ENCODE measurements around the gene AFF1.
A peak's percentile ranks its signal among the peaks of the same experiment; 100 is the strongest.
"Not testable (repeated sequence)": the region's sequence is repeated elsewhere in the genome, so short reads cannot be mapped to it uniquely, and the experiment has no call there.

The AFF1 gene

DNA sequence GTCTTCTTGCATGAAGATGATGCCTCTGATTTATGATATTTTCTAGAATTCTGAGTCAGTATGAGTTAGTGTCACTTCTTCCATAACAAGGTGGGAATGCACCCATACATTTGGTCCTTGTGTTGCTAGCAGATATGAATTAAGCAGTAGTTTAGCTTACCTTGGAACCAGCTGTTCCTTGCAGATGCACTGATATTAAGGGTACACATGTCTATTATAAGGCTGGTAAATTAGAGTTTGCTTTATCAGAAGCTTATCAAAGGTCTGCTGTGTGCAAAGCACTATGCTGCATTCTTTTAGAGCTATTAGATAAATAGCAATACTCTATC, 36.5 kb downstream of the AFF1 start:
- Mint-ChIP-seq H3K36me3 (peaks cover 3% of the 10 kb centered on the region), H3K4me3 (no peak overlapping the region), H3K9me3 (no peaks in the 10 kb centered on the region), H3K4me1 (peaks cover 15% of the 10 kb centered on the region), H3K27ac (no peak overlapping the region), H3K27me3 (no peaks in the 10 kb centered on the region)
- DNase-seq = no peak
- CTCF ChIA-PET = interaction anchor here (1.7 kb wide), 1 partner anchor 36 kb away, joined by 3 read pairs; the partner anchor contains the start of gene AFF1

DNA sequence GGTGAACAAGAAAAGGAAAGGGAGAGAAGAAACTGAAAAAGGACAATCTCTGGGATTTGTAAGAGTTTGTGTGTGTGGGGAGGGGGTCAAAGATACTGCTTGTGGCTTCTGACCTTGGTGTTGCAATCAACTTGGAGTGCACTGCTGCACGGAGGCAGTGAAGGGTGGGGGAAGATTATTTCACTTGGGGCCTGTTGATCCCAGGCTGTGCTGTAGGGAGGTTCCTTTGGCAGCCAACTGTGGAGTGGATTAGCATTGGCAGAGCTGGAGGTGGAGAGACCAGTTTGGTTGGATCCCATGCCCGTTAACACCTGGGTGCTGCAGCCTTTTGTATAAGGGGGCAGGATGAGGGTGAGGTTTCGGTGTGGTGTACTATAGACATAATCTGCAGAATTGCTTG, 38.2 kb downstream of the AFF1 start:
- H3K9me3 Mint-ChIP-seq = no peaks in the 10 kb centered on the region
- no peak for DNase-seq
- H3K27me3 Mint-ChIP-seq = no peaks in the 10 kb centered on the region
- peaks cover 3% of the 10 kb centered on the region for H3K36me3 Mint-ChIP-seq
- H3K4me1 Mint-ChIP-seq = peaks cover 25% of the 10 kb centered on the region
- H3K4me3 Mint-ChIP-seq = no peak overlapping the region
- no peak overlapping the region for H3K27ac Mint-ChIP-seq
- CTCF ChIA-PET = no interaction called here

DNA sequence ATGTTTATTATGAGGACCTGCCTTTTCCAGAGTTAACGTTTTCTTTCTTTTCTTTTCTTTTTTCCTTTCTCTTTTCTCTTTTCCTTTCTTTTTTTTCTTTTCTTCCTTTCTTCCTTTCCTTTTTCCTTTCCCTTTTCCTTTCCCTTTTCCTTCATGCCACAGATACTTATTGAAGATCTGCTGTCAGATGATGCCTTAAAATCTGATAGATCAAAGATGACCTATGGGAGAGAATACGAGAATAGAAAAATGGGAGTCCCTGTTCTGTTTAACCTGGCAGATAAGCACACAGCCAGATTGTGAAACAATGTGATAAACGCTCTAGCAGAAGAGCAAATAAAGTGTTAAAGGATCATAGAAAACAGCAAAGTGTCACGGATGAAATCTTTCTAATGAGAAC, 38.9 kb downstream of the AFF1 start:
- CTCF ChIA-PET = no interaction called here
- H3K27ac Mint-ChIP-seq = no peak overlapping the region

DNA sequence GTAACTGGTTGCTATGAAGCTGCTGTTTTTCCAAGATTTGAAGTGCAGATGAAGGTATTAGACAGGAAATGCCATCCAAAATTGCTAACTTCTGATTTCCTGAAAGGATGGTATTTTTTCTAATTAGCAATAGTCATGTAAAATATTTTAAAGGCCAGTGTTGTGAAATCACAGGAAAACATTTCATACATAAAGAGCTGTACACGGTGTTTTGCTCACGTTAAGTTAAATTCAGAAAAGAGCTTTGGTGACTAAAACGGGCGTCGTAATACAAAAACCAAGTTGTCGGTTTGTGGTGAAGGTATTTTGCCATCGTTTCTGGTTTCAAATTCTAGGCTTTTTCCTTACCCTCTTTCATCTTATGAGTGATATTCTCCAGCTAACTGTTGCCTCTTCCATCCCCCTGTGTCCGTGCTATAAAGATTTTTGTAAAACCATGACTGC, 39.8 kb downstream of the AFF1 start:
- no peaks in the 10 kb centered on the region for H3K9me3 Mint-ChIP-seq
- H3K27ac Mint-ChIP-seq = no peak overlapping the region
- H3K27me3 Mint-ChIP-seq = no peaks in the 10 kb centered on the region
- H3K4me1 Mint-ChIP-seq = peaks cover 25% of the 10 kb centered on the region
- peaks cover 3% of the 10 kb centered on the region for H3K36me3 Mint-ChIP-seq
- no peak overlapping the region for H3K4me3 Mint-ChIP-seq
- CTCF ChIA-PET = interaction anchor here (0.7 kb wide), 1 partner anchor 30 kb away, joined by 3 read pairs; no protein-coding TSS in a partner anchor
- DNase-seq = no peak

More for the DNA sequence above, 38.9 kb downstream of the AFF1 start:
- no peaks in the 10 kb centered on the region for H3K9me3 Mint-ChIP-seq
- no peaks in the 10 kb centered on the region for H3K27me3 Mint-ChIP-seq
- peaks cover 3% of the 10 kb centered on the region for H3K36me3 Mint-ChIP-seq
- no peak for DNase-seq
- H3K4me3 Mint-ChIP-seq = no peak overlapping the region
- peaks cover 25% of the 10 kb centered on the region for H3K4me1 Mint-ChIP-seq

DNA sequence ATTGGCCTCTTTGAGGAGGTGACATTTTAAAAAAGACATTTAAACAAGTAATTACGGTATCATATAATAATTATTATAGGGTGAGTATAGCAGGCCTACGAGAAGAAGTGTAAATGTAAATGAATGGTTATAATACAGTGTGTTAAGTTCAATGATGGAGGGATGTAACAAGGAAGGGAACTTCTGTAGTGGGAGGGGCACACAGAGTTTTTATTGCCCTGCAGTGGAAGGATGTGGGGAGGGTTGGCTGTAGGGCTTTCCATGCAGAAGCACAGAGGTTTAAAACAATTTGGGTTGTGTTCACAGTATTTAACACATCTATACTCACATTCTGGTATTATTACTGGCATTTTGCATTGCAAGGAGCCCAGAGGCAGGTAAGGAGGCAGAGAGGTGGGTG, 41.1 kb downstream of the AFF1 start:
- H3K27ac Mint-ChIP-seq = no peak overlapping the region
- H3K27me3 Mint-ChIP-seq = no peaks in the 10 kb centered on the region
- CTCF ChIA-PET = interaction anchor here (0.6 to 0.7 kb wide), 2 partner anchors 37 to 64 kb away, joined by 3 read pairs; no protein-coding TSS in a partner anchor
- no peaks in the 10 kb centered on the region for H3K9me3 Mint-ChIP-seq
- no peak for DNase-seq
- H3K4me1 Mint-ChIP-seq = peaks cover 25% of the 10 kb centered on the region
- no peak overlapping the region for H3K4me3 Mint-ChIP-seq
- H3K36me3 Mint-ChIP-seq = no peaks in the 10 kb centered on the region

DNA sequence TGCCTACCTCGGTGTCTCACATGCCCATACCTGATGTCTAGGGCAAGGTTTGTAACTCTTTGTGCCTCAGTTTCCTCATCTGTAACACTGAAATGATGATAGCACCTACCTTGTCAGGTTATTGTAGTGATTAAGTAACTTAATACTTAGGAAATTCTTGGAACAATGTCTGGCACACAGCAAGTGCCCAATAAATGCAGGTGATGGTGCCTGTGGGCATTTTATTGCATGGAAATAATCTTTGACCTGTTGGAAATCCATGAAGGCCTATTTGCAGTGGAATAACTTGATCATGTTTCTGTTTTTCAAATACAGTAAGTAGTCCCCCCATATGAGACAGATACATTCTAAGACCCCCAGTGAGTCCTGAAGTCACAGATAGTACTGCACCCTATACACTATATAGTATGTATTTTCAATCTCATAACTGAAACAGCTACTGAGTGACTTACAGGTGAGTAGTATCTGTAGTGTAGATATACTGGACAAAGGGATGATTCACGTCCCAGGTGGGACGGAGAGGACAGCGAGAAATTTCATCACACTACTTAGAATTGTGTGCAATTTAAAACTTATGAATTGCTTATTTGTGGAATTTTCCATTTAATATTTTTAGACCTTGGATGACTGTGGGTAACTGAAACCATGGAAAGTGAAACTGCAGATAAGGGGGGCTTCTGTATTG, 42.1 kb downstream of the AFF1 start:
- Mint-ChIP-seq H3K4me3 (no peak overlapping the region), H3K36me3 (peaks cover 5% of the 10 kb centered on the region), H3K9me3 (no peaks in the 10 kb centered on the region), H3K27ac (no peak overlapping the region), H3K4me1 (peaks cover 30% of the 10 kb centered on the region), H3K27me3 (no peaks in the 10 kb centered on the region)
- CTCF ChIA-PET = interaction anchor here (0.7 kb wide), 1 partner anchor 38 kb away, joined by 3 read pairs; no protein-coding TSS in a partner anchor
- no peak for DNase-seq

DNA sequence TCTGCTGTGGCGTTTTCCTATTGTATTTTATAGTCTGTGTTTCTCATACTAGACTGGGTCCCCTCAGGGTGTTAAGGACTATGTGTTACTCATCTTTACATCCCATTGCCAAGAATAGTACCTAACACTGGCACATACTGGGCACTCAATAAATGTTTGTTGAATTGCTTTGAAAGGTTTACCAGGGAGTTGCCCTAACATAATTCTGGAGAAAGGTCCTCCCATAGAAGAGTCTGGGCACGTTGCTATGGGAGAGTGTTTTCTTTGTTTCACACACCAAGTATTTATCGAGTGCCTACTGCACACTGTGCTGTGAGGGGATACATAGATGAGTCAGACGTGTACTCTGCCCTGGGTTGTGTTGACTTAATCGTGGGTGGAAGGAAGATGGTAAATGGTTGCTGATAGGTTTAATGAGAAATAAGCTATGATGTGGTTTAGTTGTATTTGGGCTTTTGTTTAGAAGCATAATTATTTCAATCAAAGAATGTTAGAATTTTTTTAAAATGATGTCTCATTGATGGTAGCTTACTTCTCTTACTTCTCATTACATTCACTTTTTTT, 42.9 kb downstream of the AFF1 start:
- H3K9me3 Mint-ChIP-seq = no peaks in the 10 kb centered on the region
- no peak for DNase-seq
- H3K36me3 Mint-ChIP-seq = peaks cover 7% of the 10 kb centered on the region
- H3K27ac Mint-ChIP-seq = no peak overlapping the region
- H3K4me3 Mint-ChIP-seq = no peak overlapping the region
- no peaks in the 10 kb centered on the region for H3K27me3 Mint-ChIP-seq
- CTCF ChIA-PET = no interaction called here
- peaks cover 35% of the 10 kb centered on the region for H3K4me1 Mint-ChIP-seq

DNA sequence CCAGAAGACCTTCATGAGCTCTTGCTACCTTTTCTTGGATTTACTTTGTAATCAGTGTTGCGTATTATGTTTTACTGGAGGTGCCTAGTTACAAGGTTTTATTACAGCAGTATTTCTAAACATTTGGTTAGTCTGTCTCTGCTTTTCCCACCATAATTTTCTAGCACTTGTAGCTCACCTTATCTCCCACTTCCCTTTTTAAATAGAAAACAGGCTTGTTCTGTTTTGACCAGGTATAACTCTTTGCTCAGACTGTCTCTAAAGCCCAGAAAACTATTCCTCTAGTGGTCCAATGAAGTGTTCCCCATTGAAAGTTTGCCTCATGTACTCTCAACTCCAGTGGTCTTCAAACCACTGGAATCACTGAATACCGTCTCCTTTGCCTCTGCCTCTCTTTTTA, 43.9 kb downstream of the AFF1 start:
- Mint-ChIP-seq H3K4me3 (no peak overlapping the region), H3K9me3 (no peaks in the 10 kb centered on the region), H3K27ac (no peak overlapping the region), H3K36me3 (peaks cover 7% of the 10 kb centered on the region), H3K27me3 (no peaks in the 10 kb centered on the region), H3K4me1 (peaks cover 34% of the 10 kb centered on the region)
- CTCF ChIA-PET = no interaction called here
- DNase-seq = no peak

DNA sequence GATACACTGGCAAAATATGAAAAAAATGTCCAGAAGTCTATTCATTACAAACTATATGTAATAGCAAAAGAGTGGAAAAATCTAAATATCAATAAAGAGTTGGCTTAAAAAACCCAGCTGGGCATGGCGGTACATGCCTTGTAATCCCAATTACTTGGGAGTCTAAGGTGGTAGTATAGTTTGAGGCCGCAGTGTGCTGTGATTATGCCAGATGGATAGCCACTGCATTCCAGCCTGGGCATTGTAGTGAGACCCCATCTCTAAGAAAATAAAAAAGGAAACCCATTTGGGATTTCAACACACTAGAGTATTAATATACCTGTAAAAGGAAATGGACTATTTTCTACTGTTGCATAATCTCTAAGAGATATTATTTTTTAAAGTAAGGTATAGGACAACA, 45.4 kb downstream of the AFF1 start:
- Mint-ChIP-seq H3K27me3 (no peaks in the 10 kb centered on the region), H3K4me3 (no peak overlapping the region), H3K27ac (no peak overlapping the region), H3K4me1 (peaks cover 23% of the 10 kb centered on the region), H3K9me3 (no peaks in the 10 kb centered on the region), H3K36me3 (peaks cover 7% of the 10 kb centered on the region)
- CTCF ChIA-PET = no interaction called here
- DNase-seq = no peak

DNA sequence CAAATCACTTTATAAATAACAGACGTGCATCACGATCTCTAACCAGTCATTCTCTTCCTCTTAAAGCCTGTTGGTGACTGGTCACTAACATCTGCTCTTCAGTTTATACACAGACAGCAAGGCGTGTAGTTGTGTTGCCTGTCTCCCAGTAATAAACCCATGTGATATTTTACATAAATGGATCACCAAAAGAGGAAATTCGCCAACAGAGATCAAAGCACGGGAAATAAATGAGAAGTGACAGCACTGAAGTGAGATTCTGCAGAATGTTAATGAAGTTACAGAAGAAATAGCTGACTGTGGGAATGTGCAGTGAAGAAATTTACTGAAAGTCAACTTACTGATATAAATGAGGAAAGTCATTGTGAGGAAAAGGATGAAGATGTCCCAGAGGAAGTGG, 47.0 kb downstream of the AFF1 start:
- H3K4me1 Mint-ChIP-seq = peaks cover 20% of the 10 kb centered on the region
- CTCF ChIA-PET = interaction anchor here (0.9 to 1.4 kb wide), 2 partner anchors 23 to 59 kb away, joined by 3 to 4 read pairs; no protein-coding TSS in a partner anchor
- no peak for DNase-seq
- H3K36me3 Mint-ChIP-seq = peaks cover 7% of the 10 kb centered on the region
- H3K9me3 Mint-ChIP-seq = no peaks in the 10 kb centered on the region
- H3K4me3 Mint-ChIP-seq = no peak overlapping the region
- H3K27me3 Mint-ChIP-seq = no peaks in the 10 kb centered on the region
- peak overlapping the region; percentile 20 for H3K27ac Mint-ChIP-seq

DNA sequence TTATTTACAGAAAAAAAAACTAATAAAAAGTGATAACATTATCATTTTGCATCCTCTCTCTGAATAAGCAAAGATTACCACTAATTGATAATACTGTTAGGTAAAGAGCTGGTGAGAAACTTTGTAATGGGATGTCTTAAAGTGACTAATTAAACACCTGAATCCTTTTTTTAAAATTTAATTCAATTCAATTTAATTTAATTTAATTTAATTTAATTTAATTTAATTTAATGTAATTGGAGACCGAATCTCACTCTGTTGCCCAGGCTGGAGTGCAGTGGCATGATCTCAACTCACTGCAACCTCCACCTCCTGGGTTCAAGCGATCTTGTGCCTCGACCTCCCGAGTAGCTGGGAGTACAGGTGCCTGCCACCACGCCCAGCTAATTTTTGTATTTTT, 51.0 kb downstream of the AFF1 start:
- H3K4me3 Mint-ChIP-seq, H3K27ac Mint-ChIP-seq, CTCF ChIA-PET, H3K27me3 Mint-ChIP-seq, H3K9me3 Mint-ChIP-seq, DNase-seq: not testable (repeated sequence)
- H3K36me3 Mint-ChIP-seq = peaks cover 19% of the 10 kb centered on the region
- H3K4me1 Mint-ChIP-seq = peaks cover 10% of the 10 kb centered on the region

DNA sequence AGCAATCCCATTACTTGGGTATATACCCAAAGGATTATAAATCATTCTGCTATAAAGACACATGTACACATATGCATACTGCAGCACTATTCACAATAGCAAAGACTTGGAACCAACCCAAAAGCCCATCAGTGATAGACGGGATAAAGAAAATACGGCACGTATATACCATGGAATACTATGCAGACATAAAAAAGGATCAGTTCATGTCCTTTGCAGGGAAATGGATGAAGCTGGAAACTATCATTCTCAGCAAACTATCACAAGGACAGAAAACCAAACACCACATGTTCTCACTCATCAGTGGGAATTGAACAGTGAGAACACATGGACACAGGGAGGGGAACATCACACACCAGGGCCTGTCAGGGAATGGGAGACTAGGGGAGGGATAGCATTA, 54.8 kb downstream of the AFF1 start:
- H3K9me3 Mint-ChIP-seq, H3K4me3 Mint-ChIP-seq, H3K27me3 Mint-ChIP-seq, H3K4me1 Mint-ChIP-seq, CTCF ChIA-PET, H3K27ac Mint-ChIP-seq, DNase-seq: not testable (repeated sequence)
- peaks cover 16% of the 10 kb centered on the region for H3K36me3 Mint-ChIP-seq

DNA sequence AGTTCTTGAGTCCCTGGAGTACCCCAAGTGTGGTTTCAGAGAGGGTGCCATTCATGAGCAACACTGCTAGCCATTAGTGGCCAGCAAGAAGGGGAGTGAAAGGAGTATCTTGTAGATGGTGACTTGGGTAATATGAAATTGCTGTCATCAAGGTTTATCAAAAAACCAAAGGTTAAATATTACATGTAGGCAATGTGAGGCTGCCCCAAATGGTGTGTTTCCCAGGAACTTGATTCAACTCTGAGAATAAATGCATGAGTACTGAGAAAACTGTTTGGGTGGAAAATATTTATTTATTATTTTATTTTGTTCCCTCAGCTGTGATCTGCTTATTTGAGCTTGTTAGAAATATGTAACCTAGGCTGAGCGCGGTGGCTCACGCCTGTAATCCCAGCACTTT, 55.7 kb downstream of the AFF1 start:
- H3K27ac Mint-ChIP-seq = no peak overlapping the region
- CTCF ChIA-PET = interaction anchor here (0.6 kb wide), 1 partner anchor 401 kb away, joined by 3 read pairs; no protein-coding TSS in a partner anchor
- H3K4me1 Mint-ChIP-seq = no peaks in the 10 kb centered on the region
- no peak for DNase-seq
- H3K27me3 Mint-ChIP-seq = no peaks in the 10 kb centered on the region
- H3K9me3 Mint-ChIP-seq = peaks cover 2% of the 10 kb centered on the region
- H3K36me3 Mint-ChIP-seq = peaks cover 17% of the 10 kb centered on the region
- no peak overlapping the region for H3K4me3 Mint-ChIP-seq

DNA sequence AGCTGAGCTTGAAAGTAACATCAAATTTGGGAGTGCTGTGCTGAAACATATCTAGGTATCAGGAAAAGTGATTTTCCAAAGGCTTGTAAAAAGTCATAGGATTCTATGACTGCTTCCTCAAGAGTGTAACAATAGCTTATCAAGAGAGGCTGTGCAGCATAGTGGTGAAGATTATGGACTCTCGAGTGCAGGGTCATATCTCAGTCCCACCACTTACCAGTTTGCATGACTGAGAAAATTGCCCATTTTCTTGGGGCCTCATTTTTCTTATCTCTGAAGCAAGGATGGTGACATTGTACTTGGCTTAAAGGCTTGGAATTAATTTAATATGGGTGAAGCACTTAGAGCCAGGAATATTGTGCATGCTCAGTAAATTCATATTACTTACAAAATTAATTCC, 57.2 kb downstream of the AFF1 start:
- CTCF ChIA-PET = no interaction called here
- H3K27ac Mint-ChIP-seq = no peak overlapping the region
- peaks cover 2% of the 10 kb centered on the region for H3K9me3 Mint-ChIP-seq
- H3K27me3 Mint-ChIP-seq = no peaks in the 10 kb centered on the region
- H3K4me3 Mint-ChIP-seq = no peak overlapping the region
- H3K4me1 Mint-ChIP-seq = no peaks in the 10 kb centered on the region
- no peak for DNase-seq
- H3K36me3 Mint-ChIP-seq = peaks cover 17% of the 10 kb centered on the region
